Right ventricle myocardium inferior (tissue), 1 donor: Measurements from ENCODE around the gene KCTD1. TPM values are rescaled to one million over a fixed set of nuclear protein-coding genes. Genes with fewer than 3 reads are reported as not detected.

Experiments
- ATAC-seq: fragments of 200-7000 bp; cut with Tn5 transposase; one replicate; pipeline ENCODE4 v1.9.1; 2020; ENCODE audit warnings: mild to moderate bottlenecking, moderate library complexity
- DNase-seq: peaks from one replicate; pipeline ENCODE4 v3.0.0; 2021; ENCODE audit errors: missing footprints
- intact Hi-C: fragments of 100-400 bp; cut with DNase I; formaldehyde crosslinking; loops from one replicate; pipeline ENCODE4 v1.11.0; 2022
- total RNA-seq: library from RNA; stranded (reverse); fragmentation: NEBNext Ultra II Directional; extraction: Animal tissue kit (Norgen Biotek cat#: 25700); gene quantifications from one replicate; pipeline ENCODE4 v1.2.1, GENCODE V29; 2021
- donor health status: DM: no; HTN: yes; CAD: no; lungs with severe emphysema.

KCTD1 gene
- total RNA-seq, 1 donor from 2014 or later: 15.4 TPM

DNA sequence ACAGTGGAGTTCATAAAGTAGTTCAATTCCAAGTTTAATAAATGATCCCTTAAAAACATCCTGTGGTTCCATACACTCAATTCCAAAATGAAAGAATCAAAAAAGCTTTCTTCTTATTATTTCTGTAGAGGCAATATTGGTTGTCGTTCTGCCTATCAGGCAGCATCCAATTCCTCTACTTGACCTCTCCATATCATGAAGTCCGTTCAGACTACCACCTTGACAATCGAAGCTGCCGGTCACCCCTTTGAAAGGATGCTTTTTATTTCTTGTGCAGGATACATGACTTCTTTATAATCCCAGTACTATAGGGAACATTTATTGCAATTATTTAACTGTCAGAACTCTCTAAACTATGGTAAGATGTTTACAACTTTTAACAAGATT, 3.3 kb upstream of the KCTD1 start:
- intact Hi-C loops: no loop called here
- ATAC-seq: no peak
- DNase-seq: no peak

DNA sequence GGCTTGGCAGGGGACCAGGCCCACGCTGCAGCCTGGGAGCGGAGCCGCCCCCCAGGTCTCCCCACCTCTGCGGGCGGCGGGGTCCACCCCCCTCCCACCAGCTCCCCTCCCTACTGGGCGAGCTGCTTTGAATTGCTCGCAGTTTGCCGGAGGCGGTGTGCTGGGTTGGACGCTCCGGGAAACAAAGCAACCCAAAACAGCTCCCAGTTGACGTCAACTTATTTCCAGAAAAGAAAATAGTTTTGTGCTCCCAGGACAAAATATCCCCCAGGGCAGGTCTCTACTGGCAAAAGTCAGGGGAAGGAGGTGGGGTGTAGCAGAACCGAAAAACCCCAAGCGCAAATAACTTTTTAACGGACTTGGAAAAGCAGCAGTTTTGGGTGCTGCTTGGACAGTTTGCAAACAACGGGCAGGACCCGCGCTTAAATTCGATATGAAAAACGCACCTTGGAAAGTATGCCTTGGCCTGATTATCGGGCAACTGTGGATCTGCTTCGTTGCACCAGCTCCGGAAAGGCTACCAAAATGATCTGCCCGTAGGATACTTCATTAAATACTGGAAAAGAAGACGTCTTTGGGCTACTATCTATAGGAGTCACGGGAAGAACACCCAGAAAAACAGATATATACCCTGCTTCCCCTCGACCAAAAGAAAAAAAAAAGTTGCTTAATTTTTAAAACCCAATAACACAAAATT, 2.8 kb upstream of the KCTD1 start:
- DNase-seq (no peak), ATAC-seq (no peak)
- intact Hi-C loops: no loop called here

DNA sequence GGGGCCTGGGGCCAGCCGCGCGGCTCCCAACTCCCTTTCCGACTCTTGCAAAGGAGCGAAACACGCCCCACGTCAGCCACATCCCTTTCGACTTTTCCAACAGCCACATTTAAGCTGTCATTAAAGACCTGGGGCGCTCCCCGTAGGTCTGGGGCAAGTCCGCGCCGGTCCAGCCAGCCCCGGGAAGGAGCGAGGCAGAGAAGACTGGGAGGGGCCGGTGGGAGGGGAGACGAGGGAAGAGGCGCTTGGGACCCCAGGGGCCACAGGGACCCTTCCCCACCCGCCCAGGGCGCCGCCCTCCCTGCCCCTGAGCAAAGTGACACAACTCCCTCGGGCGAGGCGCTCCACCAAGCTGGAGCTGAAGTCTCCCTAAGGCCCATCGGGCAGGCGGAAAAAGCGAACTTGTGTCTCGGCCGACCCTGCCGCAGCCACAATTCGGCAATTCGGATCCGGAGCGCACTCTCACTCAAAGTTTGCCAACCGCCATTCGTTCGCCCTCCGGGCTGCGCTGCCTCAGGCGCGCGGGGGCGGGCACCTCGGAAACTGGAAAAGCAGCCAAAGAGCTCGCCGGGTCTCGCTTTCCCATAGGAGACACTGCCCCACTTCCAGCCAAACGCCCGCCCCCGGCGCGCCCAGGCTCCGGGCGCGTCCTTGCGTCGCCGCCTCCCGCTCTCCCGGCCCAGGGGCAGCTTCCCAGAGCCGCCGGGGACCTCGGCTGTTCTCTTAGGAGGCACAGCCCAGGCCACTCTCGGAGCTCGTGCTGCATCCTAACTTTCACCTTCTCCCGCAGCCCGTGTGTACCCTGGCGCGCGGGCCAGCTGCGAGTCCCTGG, 1.1 kb upstream of the KCTD1 start:
- intact Hi-C loops: loop anchor here (2.0 to 5.0 kb wide), 4 partner anchors 37 to 167 kb away; no protein-coding TSS in a partner anchor
- ATAC-seq (peak; percentile 81), DNase-seq (peak; percentile 82)

DNA sequence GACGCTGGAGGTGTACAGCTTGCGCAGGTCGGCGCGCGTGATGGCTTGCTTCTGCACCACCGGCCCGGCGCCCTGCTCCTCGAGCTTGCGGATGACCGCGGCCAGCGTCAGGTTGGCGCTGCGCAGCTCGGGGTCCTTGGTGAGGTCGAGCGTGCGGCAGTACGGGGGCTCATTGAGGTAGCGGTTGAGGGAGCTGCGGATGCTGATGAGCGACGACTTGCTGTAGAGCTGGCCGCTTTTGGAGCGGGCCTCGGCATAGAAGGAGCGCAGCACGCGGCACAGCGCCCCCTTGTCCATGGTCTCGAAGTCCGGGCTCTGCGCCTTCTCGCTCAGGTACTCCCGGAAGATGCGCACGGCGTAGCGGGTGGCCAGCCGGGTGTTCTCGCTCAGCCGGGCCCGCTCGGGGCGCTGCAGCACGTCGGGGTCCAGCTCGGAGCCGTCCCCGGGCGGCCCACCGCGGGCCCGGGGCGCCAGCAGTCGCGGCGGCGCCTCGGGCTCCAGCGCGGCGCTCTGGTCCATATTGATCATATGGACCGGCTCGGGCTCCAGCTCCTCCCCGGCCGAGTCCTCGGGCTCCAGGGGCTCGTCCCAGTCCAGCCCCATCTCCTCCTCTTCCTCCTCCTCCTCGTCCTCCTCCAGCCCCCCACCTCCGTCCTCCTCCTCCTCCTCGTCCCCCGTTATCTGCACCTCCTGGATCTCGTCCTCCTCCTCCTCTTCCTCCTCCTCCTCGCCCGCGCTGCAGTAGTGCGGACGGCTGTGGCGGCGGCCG, 523 bp downstream of the KCTD1 start:
- ATAC-seq (peak; percentile 47), DNase-seq (peak; percentile 79)
- intact Hi-C loops: loop anchor here (2.0 to 5.0 kb wide), 4 partner anchors 36 to 166 kb away; no protein-coding TSS in a partner anchor

DNA sequence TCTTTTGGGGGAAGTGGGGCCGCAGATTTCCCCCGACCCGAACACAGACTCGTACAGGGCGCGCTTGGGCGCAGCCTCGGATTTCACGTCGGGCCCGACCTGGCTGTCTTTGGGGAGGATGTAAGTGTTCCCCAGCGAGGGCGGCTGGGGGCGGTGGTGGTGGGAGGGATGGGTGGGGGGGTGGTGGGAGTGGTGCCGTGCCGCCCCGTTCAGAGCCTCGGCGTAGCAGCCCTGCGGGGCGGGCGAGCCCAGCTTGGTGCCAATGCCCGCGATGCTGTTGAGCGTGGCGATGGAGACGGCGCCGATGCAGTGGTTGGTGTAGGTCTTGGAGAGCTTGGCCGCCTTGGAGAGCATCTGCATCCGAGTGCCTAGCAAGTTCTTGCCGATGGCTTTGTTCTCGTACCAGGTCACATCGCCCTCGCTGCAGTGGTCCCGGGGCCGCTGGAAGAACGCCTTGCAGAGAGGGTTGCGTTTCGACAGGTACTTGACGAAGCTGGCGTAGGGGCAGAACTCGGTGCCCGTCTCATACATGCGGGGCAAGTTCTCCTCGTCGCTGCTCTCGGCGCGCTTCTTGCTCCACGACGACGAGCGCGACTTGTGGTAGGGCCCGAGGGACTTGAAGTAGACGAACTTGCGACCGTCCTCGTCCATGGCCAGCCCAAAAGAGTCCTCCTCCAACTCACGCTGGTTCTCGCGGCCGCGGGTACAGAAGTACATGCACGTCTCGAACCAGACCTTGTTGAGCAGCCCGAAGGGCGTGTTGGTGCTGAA, 1.3 kb downstream of the KCTD1 start:
- DNase-seq (peak; percentile 74), ATAC-seq (no peak)
- intact Hi-C loops: loop anchor here (5.0 kb wide), 3 partner anchors 35 to 165 kb away; no protein-coding TSS in a partner anchor

DNA sequence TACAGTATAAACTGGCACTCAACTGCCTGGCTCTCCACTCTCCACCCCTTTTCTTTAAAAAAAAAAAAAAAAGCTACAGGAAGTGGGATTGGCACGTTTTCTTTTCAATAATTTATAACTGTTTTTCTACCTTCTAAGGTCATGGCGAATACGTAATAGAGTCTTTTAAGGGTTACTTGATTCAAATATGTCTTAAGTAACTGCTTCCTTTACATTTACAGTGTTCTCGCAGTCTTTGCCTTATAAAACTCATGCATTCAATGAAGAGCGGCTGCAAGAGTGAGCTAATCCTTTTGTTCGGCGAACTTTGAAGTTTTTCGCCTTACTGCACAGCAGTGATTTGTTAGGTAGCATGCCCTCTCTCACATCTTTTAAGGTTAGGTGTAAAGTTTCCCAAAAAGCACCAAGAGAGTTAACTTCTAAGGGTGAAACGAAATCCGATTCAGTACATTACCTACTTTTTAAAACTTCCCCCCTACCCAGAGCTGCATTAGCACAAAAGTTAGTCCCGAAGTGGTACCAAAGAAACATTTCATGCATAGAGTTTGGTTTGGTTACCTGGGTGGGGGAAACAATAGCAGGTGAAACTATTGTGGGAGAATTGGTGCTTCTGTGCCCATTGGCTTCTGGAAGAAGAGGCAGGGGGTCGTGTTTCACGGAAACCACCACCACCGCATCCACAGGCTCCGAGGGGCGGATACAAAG, 2.0 kb downstream of the KCTD1 start:
- ATAC-seq (no peak), DNase-seq (no peak)
- intact Hi-C loops: loop anchor here (5.0 kb wide), 3 partner anchors 34 to 164 kb away; no protein-coding TSS in a partner anchor

DNA sequence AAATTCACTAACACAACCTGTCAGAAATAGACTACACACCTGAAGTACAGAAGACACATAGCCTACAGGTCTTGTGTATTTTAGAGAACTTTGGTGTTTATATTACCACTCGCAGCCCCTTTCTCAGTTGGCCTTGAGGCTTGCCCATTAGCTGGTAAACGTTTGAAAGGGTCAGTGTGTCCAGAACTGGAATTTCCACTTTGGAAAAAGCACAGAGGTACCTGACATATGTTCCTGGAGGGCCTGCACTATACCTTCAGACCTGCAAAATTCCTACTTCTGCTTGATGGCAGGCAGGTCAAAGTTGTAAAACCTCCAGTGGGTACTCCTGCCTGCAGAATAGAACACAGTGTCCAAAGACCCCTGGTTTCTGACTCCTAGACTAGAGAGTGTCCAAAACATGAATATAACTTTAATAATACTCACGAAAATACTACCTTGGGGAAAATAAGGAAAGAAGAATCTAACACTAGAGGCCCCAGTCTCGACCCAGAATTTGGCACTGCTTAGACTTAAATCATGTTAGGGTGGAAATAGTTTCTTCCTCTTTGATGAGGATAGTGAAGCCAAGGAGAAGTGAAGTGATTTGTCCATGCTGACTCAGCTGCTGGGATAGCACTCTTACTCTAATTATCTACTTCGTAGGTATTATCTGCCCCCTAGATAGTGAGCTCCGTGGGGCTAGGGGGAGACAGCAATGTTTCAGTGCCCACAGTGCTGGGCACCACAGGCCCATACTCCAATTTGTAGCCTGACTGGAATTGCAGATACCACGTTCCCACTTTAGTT, 2.8 kb downstream of the KCTD1 start:
- intact Hi-C loops: loop anchor here (5.0 kb wide), 3 partner anchors 33 to 163 kb away; no protein-coding TSS in a partner anchor
- ATAC-seq: no peak

DNA sequence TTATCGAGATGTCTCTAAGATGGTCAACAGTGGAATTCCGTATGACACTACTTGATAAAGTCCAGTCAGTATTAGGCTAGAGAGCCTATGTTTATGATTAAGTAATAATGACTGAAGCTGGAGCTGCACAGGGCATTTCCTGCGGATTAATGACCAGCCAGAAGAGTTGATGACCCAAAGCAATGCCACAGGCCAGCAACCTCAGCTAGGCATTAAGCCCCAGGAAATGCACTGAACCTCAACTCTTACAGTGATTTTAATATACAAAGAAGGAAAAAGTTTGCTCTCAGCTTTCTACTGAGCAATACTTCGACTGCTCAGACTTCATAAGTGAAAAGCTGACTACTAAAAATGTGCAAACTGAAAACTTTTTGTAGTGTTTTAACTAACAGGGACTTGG, 3.9 kb downstream of the KCTD1 start:
- intact Hi-C loops: no loop called here
- DNase-seq (no peak), ATAC-seq (no peak)

More for the DNA sequence above, 2.8 kb downstream of the KCTD1 start:
- DNase-seq: no peak

DNA sequence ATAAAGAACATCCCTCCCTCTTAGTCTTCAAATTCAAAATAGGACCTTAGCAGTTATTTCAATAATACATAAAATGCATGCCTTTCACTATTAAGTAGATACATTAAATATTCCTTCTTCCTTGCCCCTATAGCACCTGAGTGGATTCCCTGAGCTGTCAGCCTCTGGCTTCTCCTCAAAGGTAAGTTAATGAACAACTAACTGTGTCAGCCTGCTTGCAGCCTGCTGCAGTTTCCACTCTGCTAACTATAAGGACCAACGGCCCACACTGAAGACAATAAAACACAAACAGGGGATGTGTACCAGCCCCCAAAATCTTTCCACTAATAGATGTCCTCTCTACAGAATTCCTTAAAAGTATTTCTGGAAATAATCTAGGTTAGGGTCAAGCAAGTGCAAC, 5.0 kb downstream of the KCTD1 start:
- ATAC-seq (no peak), DNase-seq (no peak)
- intact Hi-C loops: no loop called here

DNA sequence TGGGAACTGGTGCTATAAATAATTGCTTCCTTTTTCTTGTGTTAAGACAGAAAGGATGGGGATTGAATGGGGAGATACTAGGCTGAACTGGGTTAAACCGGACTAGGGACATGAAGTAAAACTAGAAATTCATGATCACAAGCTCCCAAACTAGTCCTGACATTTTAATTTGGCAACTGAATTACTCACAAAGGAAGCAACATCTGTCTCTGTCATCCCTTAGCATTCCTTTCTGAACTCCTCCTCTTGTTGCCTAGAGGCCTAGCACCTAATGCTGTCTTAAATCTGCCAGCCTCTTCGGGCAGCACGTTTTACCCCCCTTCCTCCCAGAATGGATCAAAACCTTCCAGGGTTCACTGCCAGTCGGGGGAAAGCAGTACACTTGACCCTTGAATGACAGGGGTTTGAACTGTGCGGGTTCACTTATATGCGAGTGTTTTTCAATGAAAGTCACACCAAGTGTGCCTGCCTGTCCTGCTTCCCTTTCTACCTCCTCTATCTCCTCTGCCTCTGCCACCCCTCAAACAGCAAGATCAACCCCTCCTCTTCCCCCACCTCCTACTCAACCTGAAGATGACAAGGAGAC, 8.2 kb downstream of the KCTD1 start:
- ATAC-seq (no peak), DNase-seq (no peak)
- intact Hi-C loops: no loop called here

DNA sequence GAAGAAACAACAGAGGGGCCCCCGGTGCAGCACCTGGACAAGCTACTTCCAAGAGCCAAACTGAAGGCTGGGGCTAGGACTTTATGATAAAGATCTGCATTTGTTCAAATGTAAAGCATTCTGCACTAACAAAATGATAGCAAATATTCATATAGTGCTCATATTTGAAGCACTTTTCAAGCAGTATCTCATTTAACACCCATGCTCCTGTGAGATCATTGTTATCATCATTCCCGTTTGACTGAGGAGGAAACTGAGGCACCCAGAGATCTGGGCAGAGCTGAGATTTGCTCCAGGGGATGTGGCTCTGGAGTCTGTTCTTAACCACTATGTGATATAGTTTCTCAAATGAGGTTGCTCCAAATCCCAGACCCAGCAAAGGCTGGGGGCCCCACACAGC, 9.8 kb downstream of the KCTD1 start:
- no peak for DNase-seq

DNA sequence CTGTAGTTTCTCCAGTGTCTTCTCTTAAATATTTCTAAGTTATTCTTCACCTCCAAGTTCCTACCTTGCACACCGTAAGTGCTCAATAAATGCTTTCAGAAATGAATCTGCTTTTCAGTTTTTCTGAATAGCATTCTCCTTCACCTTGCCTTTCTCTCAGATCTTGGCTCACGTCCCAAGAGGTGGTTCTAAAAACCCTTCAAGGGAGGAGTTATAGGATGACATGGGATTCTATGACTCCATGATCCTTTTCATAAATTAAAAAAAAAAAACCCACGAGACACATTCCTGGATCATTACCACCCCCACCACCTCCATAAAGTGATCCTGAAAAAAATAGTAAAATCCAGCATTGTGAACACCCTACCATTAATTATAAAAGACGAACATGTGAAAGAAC, 11.7 kb downstream of the KCTD1 start:
- no peak for DNase-seq
- intact Hi-C loops: no loop called here

More for the DNA sequence above, 9.8 kb downstream of the KCTD1 start:
- ATAC-seq: no peak
- intact Hi-C loops: no loop called here

DNA sequence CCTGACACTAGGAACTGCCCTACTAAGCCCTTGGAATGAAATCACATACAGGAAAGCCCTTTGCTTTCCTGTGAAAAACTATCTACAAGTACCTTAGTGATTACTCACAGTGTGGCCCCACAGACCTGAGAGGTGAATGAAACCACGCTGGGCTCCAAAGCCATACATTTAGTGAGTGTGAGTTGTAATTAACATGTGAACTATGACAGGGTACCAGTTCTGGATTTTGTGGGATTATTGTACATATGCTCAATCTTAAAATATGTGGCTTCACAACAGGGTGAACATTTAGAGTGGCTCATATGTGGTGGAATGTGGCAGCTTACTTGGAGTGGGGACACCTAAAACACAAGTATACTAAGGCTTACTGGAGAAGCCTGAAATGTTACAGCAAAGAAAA, 12.3 kb downstream of the KCTD1 start:
- ATAC-seq: no peak
- no peak for DNase-seq
- intact Hi-C loops: no loop called here

More for the DNA sequence above, 11.7 kb downstream of the KCTD1 start:
- no peak for ATAC-seq

DNA sequence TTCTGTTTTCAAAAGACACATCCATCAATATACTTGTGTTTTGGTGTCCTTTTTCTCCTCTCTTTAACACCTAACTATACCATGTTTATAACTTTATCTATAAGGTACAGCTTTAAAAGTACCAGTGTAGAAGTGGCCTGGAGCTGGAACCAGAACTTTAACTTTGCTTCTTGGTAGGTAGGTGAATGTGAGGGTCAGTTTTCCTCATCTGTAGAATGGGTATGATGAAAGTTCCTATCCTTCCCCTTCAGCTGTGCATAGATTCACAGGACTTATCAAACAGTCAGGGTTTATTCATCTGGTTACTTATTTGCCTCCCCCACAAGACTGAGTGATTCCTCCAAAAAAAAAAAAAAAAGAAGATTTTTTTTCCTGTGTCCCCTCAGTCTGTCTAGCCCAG, 12.7 kb downstream of the KCTD1 start:
- intact Hi-C loops: no loop called here
- ATAC-seq: no peak

DNA sequence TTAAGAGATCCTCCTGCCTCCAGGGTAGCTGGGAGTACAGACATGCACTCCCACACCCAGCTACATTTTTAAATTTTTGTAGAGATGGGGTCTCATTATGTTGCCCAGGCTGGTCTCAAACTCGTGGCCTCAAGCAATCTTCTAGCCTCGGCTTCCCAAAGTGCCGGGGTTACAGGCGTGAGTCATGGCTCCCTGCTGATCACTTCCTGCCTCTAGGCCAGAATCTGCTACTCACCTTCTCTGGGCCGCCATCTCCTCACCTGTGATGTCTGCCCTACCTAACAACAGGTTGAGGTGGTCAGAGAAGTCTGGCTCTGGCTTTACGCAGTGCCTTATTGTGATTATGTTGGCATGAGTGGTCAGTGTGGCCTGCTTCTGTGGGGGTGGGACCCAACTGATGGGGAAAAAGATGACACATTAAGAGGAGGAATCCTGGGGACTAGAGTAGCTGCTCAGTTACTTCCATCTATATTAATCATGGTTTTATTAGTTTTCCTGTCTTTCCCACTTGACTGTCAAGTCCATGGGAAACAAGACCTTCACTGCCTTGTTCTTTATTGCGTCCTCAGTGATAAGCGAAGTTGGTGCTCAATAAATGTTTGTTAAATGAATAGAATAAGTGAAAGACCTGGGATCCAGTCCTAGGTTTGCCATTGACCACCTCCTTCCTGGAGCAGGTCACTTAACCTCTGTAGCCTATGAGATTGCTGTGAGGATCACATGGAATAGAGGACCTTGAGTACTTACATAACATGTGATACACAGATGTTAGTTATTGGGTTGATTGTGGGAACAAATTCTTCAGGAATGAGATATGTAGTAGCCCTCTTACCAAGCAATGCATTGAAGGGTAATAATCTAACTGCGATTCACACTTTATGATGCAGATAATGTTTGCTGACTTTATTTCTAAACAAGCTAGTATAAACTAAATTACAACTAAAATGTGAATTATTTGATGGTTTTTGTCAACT, 15.7 kb downstream of the KCTD1 start:
- ATAC-seq (no peak), DNase-seq (no peak)
- intact Hi-C loops: no loop called here

More for the DNA sequence above, 12.7 kb downstream of the KCTD1 start:
- DNase-seq: no peak
